Measurements from ENCODE around the gene ASIC2.

Gene ASIC2

GRCh38 chr17:33112763-33113162 lies 180.3 kb downstream of the ASIC2 start:
- DNase-seq, result no peak

- DNase-seq, result no peak
Measured at GRCh38 chr17:33109336-33110072, 183.6 kb downstream of the ASIC2 start.

GRCh38 chr17:33106525-33107165 lies 186.4 kb downstream of the ASIC2 start:
- DNase-seq, result no peak

GRCh38 chr17:33105911-33106310 lies 187.2 kb downstream of the ASIC2 start:
- no peak for DNase-seq

GRCh38 chr17:33099906-33100305 lies 193.2 kb downstream of the ASIC2 start:
- DNase-seq, result no peak

GRCh38 chr17:33099252-33099651 lies 193.8 kb downstream of the ASIC2 start:
- DNase-seq, result no peak

GRCh38 chr17:33097411-33097810 lies 195.7 kb downstream of the ASIC2 start:
- no peak for DNase-seq

- DNase-seq, result no peak
Measured at GRCh38 chr17:33096161-33096560, 196.9 kb downstream of the ASIC2 start.

- DNase-seq, result no peak
Measured at GRCh38 chr17:33091271-33091670, 201.8 kb downstream of the ASIC2 start.

- no peak for DNase-seq
Measured at GRCh38 chr17:33090806-33091205, 202.3 kb downstream of the ASIC2 start.

GRCh38 chr17:33086878-33087277 lies 206.2 kb downstream of the ASIC2 start:
- DNase-seq, result no peak

GRCh38 chr17:33086041-33086440 lies 207.1 kb downstream of the ASIC2 start:
- no peak for DNase-seq

GRCh38 chr17:33085256-33085655 lies 207.8 kb downstream of the ASIC2 start:
- DNase-seq, result no peak

GRCh38 chr17:33084755-33085154 lies 208.3 kb downstream of the ASIC2 start:
- DNase-seq, result no peak

- DNase-seq, result no peak
Measured at GRCh38 chr17:33082529-33083173, 210.4 kb downstream of the ASIC2 start.

- no peak for DNase-seq
Measured at GRCh38 chr17:33080091-33080490, 213.0 kb downstream of the ASIC2 start.

GRCh38 chr17:33079201-33079600 lies 213.9 kb downstream of the ASIC2 start:
- DNase-seq, result no peak

- DNase-seq, result no peak
Measured at GRCh38 chr17:33076979-33077378, 216.1 kb downstream of the ASIC2 start.

GRCh38 chr17:33073416-33073815 lies 219.7 kb downstream of the ASIC2 start:
- DNase-seq, result no peak

GRCh38 chr17:33072421-33073161 lies 220.5 kb downstream of the ASIC2 start:
- no peak for DNase-seq

GRCh38 chr17:33071656-33072055 lies 221.4 kb downstream of the ASIC2 start:
- no peak for DNase-seq

GRCh38 chr17:33057564-33057963 lies 235.5 kb downstream of the ASIC2 start:
- no peak for DNase-seq
